Medulla oblongata (tissue), 1 donor: ENCODE results near the gene AP2S1.
"Not testable (repeated sequence)": the region's sequence is repeated elsewhere in the genome, so short reads cannot be mapped to it uniquely, and the experiment has no call there.

Experiments
- DNase-seq: peaks from one replicate; pipeline ENCODE4 v3.0.0-alpha.2; 2015; ENCODE audit errors: extremely low spot score

The AP2S1 gene

GRCh38 chr19:46850228-46851203, at the start of gene AP2S1:
TSS of gene AP2S1 (minus strand) at chr19:46850846. CDS start at chr19:46850766, 80 bp downstream.
- peak; percentile 100 for DNase-seq

DNA sequence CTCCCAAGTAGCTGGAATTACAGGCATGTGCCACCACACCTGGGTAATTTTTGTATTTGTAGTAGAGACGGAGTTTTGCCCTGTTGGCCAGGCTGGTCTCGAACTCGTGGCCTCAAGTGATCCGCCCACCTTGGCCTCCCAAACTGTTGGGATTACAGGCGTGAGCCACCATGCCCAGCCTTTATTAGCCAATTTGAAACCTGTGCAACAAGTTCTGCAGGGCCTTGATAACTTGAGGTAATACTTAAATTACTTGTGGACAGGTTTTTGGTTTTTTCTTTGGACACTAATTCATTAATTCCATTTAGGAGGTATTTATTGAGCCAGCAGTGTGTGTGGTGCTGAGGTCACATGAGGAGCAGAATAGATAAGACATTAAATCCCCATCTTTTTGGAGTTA, 49.7 kb upstream of the AP2S1 start:
- DNase-seq = no peak

GRCh38 chr19:46898731-46899130, 48.1 kb upstream of the AP2S1 start:
- peak; percentile 77 for DNase-seq

GRCh38 chr19:46896076-46896794, 45.6 kb upstream of the AP2S1 start:
- no peak for DNase-seq

GRCh38 chr19:46892252-46893179, 41.9 kb upstream of the AP2S1 start:
- no peak for DNase-seq

DNA sequence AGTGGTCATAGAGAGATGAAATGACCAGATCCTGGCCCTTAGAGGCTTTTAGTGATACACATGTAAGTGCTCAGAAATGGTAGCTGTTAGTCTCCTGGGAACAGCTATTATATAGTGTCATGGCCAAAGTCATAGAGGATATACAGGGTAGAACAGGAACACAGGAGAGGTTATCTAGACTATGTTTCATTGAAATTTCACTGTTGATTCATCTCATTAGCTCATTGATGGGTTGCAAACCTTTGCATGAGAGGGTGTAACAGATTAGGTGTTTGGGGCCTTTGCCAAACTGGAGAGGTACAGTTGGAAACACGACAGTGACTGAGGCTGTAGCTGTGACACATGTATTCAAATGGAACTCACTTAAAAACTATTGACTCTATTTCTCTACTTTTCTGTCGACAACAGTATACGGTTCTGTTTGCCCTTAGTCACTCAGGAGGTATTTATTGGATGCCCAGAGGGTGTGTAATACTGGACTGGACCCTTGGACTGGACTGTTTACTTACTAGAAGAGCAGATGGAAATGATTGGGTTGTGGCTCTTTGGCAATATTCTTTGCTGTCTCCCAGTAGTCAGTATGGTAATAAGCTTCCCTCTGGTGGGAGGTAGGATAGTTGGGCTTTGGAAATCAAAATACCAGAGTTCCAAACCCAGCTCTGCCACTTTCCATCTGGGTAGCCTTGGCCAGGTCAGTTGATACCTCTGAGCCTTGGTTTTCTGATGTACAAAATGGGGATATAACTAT, 40.0 kb upstream of the AP2S1 start:
- DNase-seq = no peak

GRCh38 chr19:46887240-46887782, 36.7 kb upstream of the AP2S1 start:
- no peak for DNase-seq

- DNase-seq = no peak
Observed at GRCh38 chr19:46886546-46887239, 36.0 kb upstream of the AP2S1 start.

GRCh38 chr19:46885411-46885810, 34.8 kb upstream of the AP2S1 start:
- DNase-seq = no peak

- DNase-seq = not testable (repeated sequence)
Observed at GRCh38 chr19:46882751-46883150, 32.1 kb upstream of the AP2S1 start.

- DNase-seq = no peak
Observed at GRCh38 chr19:46882034-46882433, 31.4 kb upstream of the AP2S1 start.

DNA sequence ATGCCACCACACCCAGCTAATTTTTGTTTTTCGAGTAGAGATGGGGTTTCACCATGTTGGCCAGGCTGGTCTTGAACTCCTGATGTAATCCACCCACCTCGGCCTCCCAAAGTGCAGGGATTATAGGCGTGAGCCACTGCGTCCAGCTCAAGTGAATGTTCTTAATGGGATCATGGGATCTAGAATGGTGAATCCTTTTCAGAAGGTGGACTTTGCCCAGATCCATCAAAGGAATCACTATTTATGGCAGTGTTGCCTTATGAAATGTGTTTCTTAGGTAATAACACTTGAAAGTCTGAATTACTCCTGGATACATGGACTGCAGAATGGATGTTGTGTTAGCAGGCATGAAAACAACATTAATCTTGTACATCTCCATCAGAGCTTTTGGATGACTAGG, 30.4 kb upstream of the AP2S1 start:
- DNase-seq = no peak

- no peak for DNase-seq
Observed at GRCh38 chr19:46880431-46880830, 29.8 kb upstream of the AP2S1 start.

DNA sequence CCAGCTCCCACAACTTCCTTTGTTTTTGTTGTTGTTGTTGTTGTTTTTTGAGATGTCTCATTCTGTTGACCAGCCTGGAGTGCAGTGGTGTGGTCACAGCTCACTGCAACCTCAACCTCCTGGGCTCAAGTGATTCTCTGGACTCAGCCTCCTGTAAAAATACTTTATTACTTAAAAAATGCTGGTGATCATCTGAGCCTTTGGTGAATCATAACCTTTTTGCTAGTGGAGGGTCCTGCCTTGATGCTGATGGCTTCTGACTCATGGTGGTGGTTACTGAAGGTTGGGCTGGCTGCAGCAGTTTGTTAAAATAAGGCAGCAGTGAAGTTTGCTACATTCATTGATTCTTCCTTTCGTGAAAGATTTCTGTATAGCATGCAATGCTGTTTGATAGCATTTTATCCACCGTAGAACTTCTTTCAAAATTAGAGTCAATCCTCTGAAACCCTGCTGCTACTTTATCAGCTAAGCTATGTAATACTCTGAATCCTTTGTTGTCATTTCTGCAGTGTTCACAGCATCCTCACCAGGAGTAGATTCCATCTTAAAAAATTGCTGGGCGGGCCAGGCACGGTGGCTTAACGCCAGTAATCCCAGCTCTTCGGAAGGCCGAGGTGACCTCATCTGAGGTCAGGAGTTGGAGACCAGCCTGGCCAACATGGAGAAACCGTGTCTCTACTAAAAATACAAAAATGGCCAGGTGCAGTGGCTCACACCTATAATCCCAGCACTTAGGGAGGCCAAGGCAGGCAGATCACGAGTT, 28.1 kb upstream of the AP2S1 start:
- DNase-seq = no peak

- DNase-seq = no peak
Observed at GRCh38 chr19:46875657-46876056, 25.0 kb upstream of the AP2S1 start.

- DNase-seq = no peak
Observed at GRCh38 chr19:46875234-46875633, 24.6 kb upstream of the AP2S1 start.

GRCh38 chr19:46872967-46873366, 22.3 kb upstream of the AP2S1 start:
- DNase-seq = no peak

DNA sequence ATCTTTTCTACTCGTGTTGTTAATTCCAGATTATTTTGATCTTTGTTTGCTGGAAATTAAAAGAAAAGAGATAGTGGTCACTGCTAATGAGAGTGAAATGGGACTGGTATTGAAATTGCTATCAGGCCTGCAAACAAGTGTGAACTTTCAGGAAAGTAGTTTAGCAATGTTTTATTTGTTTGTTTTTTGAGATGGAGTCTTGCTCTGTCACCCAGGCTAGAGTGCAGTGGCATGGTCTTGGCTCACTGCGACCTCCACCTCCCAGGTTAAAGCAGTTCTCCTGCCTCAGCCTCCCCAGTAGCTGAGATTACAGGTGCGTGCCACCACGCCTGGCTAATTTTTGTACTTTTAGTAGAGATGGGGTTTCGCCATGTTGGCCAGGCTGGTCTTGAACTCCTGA, 20.5 kb upstream of the AP2S1 start:
- DNase-seq = not testable (repeated sequence)
